Adrenal gland (tissue), 5 donors: ENCODE results near the gene GMDS.

Experiments used
- POLR2A ChIP-seq, 2 donors: fragments of 450-650 bp; IDR thresholded peaks; one replicate each; pipeline ENCODE4 v1.6.1; 2017; ENCODE audit warnings: antibody characterized with exemption in 2 of 2, mild to moderate bottlenecking in 2 of 2, moderate library complexity in 1 of 2
- TF ChIP-seq, protein P1 (sequence below), 6 experiments: fragments of 450-650 bp in 4 of 6; fragments of 200-600 bp in 2 of 6; sonication (generic) in 1 of 6; IDR thresholded peaks; 1 replicate in 5 of 6; 2 replicates in 1 of 6; pipeline versions ENCODE4 v1.5.1 to v1.8.0; 2016 to 2021; ENCODE audit warnings: antibody characterized with exemption in 6 of 6, mild to moderate bottlenecking in 2 of 6, moderate library complexity in 1 of 6
- donor health status: DM: no; HTN: no; CAD: no.

GRCh38 chr6:2209226-2209809 lies 36.1 kb downstream of the GMDS start:
- TF ChIP-seq, protein P1, sequence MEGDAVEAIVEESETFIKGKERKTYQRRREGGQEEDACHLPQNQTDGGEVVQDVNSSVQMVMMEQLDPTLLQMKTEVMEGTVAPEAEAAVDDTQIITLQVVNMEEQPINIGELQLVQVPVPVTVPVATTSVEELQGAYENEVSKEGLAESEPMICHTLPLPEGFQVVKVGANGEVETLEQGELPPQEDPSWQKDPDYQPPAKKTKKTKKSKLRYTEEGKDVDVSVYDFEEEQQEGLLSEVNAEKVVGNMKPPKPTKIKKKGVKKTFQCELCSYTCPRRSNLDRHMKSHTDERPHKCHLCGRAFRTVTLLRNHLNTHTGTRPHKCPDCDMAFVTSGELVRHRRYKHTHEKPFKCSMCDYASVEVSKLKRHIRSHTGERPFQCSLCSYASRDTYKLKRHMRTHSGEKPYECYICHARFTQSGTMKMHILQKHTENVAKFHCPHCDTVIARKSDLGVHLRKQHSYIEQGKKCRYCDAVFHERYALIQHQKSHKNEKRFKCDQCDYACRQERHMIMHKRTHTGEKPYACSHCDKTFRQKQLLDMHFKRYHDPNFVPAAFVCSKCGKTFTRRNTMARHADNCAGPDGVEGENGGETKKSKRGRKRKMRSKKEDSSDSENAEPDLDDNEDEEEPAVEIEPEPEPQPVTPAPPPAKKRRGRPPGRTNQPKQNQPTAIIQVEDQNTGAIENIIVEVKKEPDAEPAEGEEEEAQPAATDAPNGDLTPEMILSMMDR (IDR thresholded peaks at IDR 0.05): peak in 4 of 6 experiments; percentile 2 to 25 (median 24)
- no peak for TF ChIP-seq POLR2A (IDR thresholded peaks at IDR 0.05)
